HCT116 (cell line): Measurements from ENCODE around the gene SZT2. TPM values are rescaled to one million over a fixed set of nuclear protein-coding genes. Genes with fewer than 3 reads are reported as not detected.

Source experiments
- ATAC-seq: fragments of 200-7000 bp; cut with Tn5 transposase; 2 replicates; pipeline ENCODE4 v1.9.1; 2020; ENCODE audit warnings: mild to moderate bottlenecking, moderate library complexity
- BruUV-seq: library from RNA; stranded (reverse); fragments of 400-500 nt; replicated peaks from 2 replicates; lab custom pipeline; 2021; lab: Mats Ljungman, UMichigan
- CTCF ChIA-PET: fragments of 300-600 bp; sonication (Branson Sonifier 250); formaldehyde crosslinking; loops from one replicate; lab custom pipeline; 2021; ENCODE audit warnings: antibody characterized with exemption; lab: Charles Lee
- POLR2A ChIA-PET: fragments of 300-600, 350-600 bp; sonication (Branson Sonifier 250); formaldehyde crosslinking; loops from one replicate; lab custom pipeline; 2021; ENCODE audit warnings: antibody characterized with exemption; lab: Charles Lee
- RAD21 ChIA-PET, 2 experiments: fragments of 300-600 bp; sonication (Branson Sonifier 250); formaldehyde crosslinking; loops; one replicate each; lab custom pipeline; 2023; ENCODE audit warnings: low total read pairs in 2 of 2; ENCODE audit not compliant: uncharacterized antibody in 2 of 2, unreplicated experiment in 2 of 2, low non-redundant PET in 1 of 2; lab: Charles Lee
- DNase-seq: peaks from one replicate; pipeline ENCODE4 v3.0.0-alpha.2; 2010; ENCODE audit warnings: low read depth, low spot score
- H2AFZ ChIP-seq: fragments of 200-600 bp; shearing (Covaris generic), sonication (generic); 2 replicates; pipeline ENCODE4 v1.6.1; 2017; ENCODE audit warnings: low read depth, mixed run types, mixed read lengths, antibody characterized with exemption, low read length; ENCODE audit not compliant: poor library complexity, severe bottlenecking
- H3K27ac ChIP-seq: 2 replicates; pipeline ENCODE4 v1.5.1; 2012; ENCODE audit warnings: low read depth, low read length
- H3K27me3 ChIP-seq: fragments of 200-600 bp; sonication (generic); 2 replicates; pipeline ENCODE4 v1.6.1; 2016; ENCODE audit warnings: mixed run types, low read length, mixed read lengths; ENCODE audit not compliant: insufficient read depth
- H3K36me3 ChIP-seq, 2 experiments: fragments of 200-500 bp in 1 of 2; fragments of 200-600 bp in 1 of 2; sonication (Bioruptor generic) in 1 of 2; sonication (generic) in 1 of 2; 2 replicates each; pipeline versions ENCODE4 v1.5.1 to v1.6.1; 2014 to 2016; ENCODE audit warnings: low read length in 2 of 2, inconsistent platforms in 1 of 2, mixed read lengths in 1 of 2, mixed run types in 1 of 2; ENCODE audit not compliant: insufficient read depth in 2 of 2, control insufficient read depth in 1 of 2
- H3K4me1 ChIP-seq, 2 experiments: fragments of 200-600 bp in 1 of 2; sonication (generic) in 1 of 2; 2 replicates each; pipeline versions ENCODE4 v1.5.1 to v1.6.1; 2012 to 2017; ENCODE audit warnings: low read length in 2 of 2, inconsistent platforms in 1 of 2, mild to moderate bottlenecking in 1 of 2, mixed read lengths in 1 of 2, mixed run types in 1 of 2, moderate library complexity in 1 of 2; ENCODE audit not compliant: insufficient read depth in 2 of 2, control insufficient read depth in 1 of 2
- H3K4me2 ChIP-seq: fragments of 200-600 bp; sonication (generic); 2 replicates; pipeline ENCODE4 v1.6.1; 2017; ENCODE audit warnings: mixed run types, low read length, mixed read lengths
- H3K4me3 ChIP-seq, 2 experiments: fragments of 200-600 bp in 1 of 2; sonication (generic) in 1 of 2; replicated peaks in 1 of 2; 2 replicates each; pipeline ENCODE4 v1.5.1; 2011 to 2016; ENCODE audit warnings: low read length in 2 of 2, control low read depth in 1 of 2, low read depth in 1 of 2, mild to moderate bottlenecking in 1 of 2, mixed read lengths in 1 of 2, mixed run types in 1 of 2
- H3K79me2 ChIP-seq: fragments of 200-600 bp; sonication (generic); 2 replicates; pipeline ENCODE4 v1.6.1; 2017; ENCODE audit warnings: mild to moderate bottlenecking, mixed run types, low read length, moderate library complexity, mixed read lengths; ENCODE audit not compliant: insufficient read depth
- H3K9ac ChIP-seq: fragments of 200-600 bp; sonication (generic); 2 replicates; pipeline ENCODE4 v1.6.1; 2016; ENCODE audit warnings: low read length, mixed read lengths
- H3K9me2 ChIP-seq: fragments of 200-600 bp; sonication (generic), shearing (Covaris generic); 2 replicates; pipeline ENCODE4 v1.6.1; 2017; ENCODE audit warnings: mixed run types, mild to moderate bottlenecking, moderate library complexity; ENCODE audit not compliant: insufficient read depth
- H3K9me3 ChIP-seq, 2 experiments: fragments of 200-500 bp in 1 of 2; fragments of 200-600 bp in 1 of 2; sonication (Bioruptor generic) in 1 of 2; sonication (generic) in 1 of 2; 2 replicates each; pipeline ENCODE4 v1.6.1; 2014 to 2017; ENCODE audit warnings: low read length in 2 of 2, mixed read lengths in 2 of 2, inconsistent platforms in 1 of 2, low read depth in 1 of 2, mild to moderate bottlenecking in 1 of 2, mixed run types in 1 of 2, moderate library complexity in 1 of 2; ENCODE audit not compliant: control insufficient read depth in 1 of 2, insufficient read depth in 1 of 2
- H4K20me1 ChIP-seq: fragments of 200-600 bp; sonication (generic), shearing (Covaris generic); 2 replicates; pipeline ENCODE4 v1.6.1; 2017; ENCODE audit warnings: mixed run types, mild to moderate bottlenecking, moderate library complexity; ENCODE audit not compliant: insufficient read depth
- ATF3 ChIP-seq: IDR thresholded peaks from 2 replicates; pipeline ENCODE4 v1.6.1; 2012
- CBX3 ChIP-seq: IDR thresholded peaks from 2 replicates; pipeline ENCODE4 v1.6.1; 2012; ENCODE audit warnings: low read depth
- CEBPB ChIP-seq: IDR thresholded peaks from 2 replicates; pipeline ENCODE4 v1.6.1; 2012; ENCODE audit warnings: low read depth
- CTCF ChIP-seq, 3 experiments: fragments of 200-600 bp in 1 of 3; sonication (generic) in 1 of 3; IDR thresholded peaks in 2 of 3; conservative IDR thresholded peaks in 1 of 3; 2 replicates each; pipeline ENCODE4 v1.5.1; 2012 to 2017; ENCODE audit warnings: low read depth in 2 of 3, low read length in 2 of 3, antibody characterized with exemption in 1 of 3, borderline replicate concordance in 1 of 3, control low read depth in 1 of 3, mild to moderate bottlenecking in 1 of 3, mixed read lengths in 1 of 3, mixed run types in 1 of 3, moderate library complexity in 1 of 3; ENCODE audit not compliant: insufficient read depth in 1 of 3
- EGR1 ChIP-seq: IDR thresholded peaks from 2 replicates; pipeline ENCODE4 v1.6.1; 2012; ENCODE audit warnings: low read depth
- ELF1 ChIP-seq: IDR thresholded peaks from 2 replicates; pipeline ENCODE4 v1.6.1; 2012; ENCODE audit warnings: low read depth, borderline replicate concordance
- EZH2 ChIP-seq: fragments of 200-600 bp; sonication (generic); IDR thresholded peaks from 2 replicates; pipeline ENCODE4 v1.6.1; 2017; ENCODE audit warnings: antibody characterized with exemption, mixed run types
- EZH2phosphoT487 ChIP-seq: fragments of 200-600 bp; IDR thresholded peaks from 2 replicates; pipeline ENCODE4 v1.6.1; 2018; ENCODE audit warnings: antibody characterized with exemption, borderline replicate concordance
- FOSL1 ChIP-seq: IDR thresholded peaks from 2 replicates; pipeline ENCODE4 v1.6.1; 2012; ENCODE audit warnings: low read depth
- JUND ChIP-seq: IDR thresholded peaks from 2 replicates; pipeline ENCODE4 v1.6.1; 2012
- MAX ChIP-seq: IDR thresholded peaks from 2 replicates; pipeline ENCODE4 v1.6.1; 2012
- POLR2AphosphoS5 ChIP-seq: IDR thresholded peaks from 2 replicates; pipeline ENCODE4 v1.6.1; 2011; ENCODE audit warnings: mild to moderate bottlenecking, low read depth, low read length, moderate library complexity
- RAD21 ChIP-seq: IDR thresholded peaks from 2 replicates; pipeline ENCODE4 v1.6.1; 2012; ENCODE audit warnings: low read depth, mild to moderate bottlenecking
- REST ChIP-seq: IDR thresholded peaks from 2 replicates; pipeline ENCODE4 v1.6.1; 2012; ENCODE audit warnings: low read depth
- SIN3A ChIP-seq: IDR thresholded peaks from 2 replicates; pipeline ENCODE4 v1.6.1; 2012; ENCODE audit warnings: low read depth
- SP1 ChIP-seq: IDR thresholded peaks from 2 replicates; pipeline ENCODE4 v1.6.1; 2012; ENCODE audit warnings: low read depth
- SRF ChIP-seq: IDR thresholded peaks from 2 replicates; pipeline ENCODE4 v1.6.1; 2012; ENCODE audit warnings: low read depth
- ZNF274 ChIP-seq: fragments of 200-500 bp; sonication (Bioruptor generic); IDR thresholded peaks from 2 replicates; pipeline ENCODE4 v1.6.1; 2014; ENCODE audit warnings: mild to moderate bottlenecking, low read depth, low read length, inconsistent platforms
- intact Hi-C: fragments of 100-400 bp; cut with micrococcal nuclease; formaldehyde crosslinking; loops from 2 replicates; pipeline ENCODE4 v1.10.0; 2022
- total RNA-seq: library from RNA; stranded (reverse); gene quantifications from one replicate; pipeline ENCODE4 v1.2.1, GENCODE V29; 2021; ENCODE audit not compliant: unreplicated experiment

Gene SZT2
- total RNA-seq, 1 experiment from 2014 or later, result 43.0 TPM

GRCh38 chr1:43352351-43352705, 37.4 kb upstream of the SZT2 start:
- H3K27me3 ChIP-seq, result no peaks in the 10 kb centered on the region
- no peaks in the 10 kb centered on the region for H3K9me3 ChIP-seq
- intact Hi-C loops, result no loop called here
- H3K4me3 ChIP-seq, result no peak overlapping the region
- no peaks in the 10 kb centered on the region for H3K36me3 ChIP-seq
- ChIA-PET CTCF (no interaction called here), POLR2A (interaction anchor here (1.7 kb wide), 1 partner anchor 16 kb away, joined by 5 read pairs; the partner anchor contains the start of gene ELOVL1), RAD21 (no interaction called here)
- H3K4me2 ChIP-seq, result no peak overlapping the region
- DNase-seq (no peak), ATAC-seq (no peak)
- TF ChIP-seq MAX (no peak), ATF3 (no peak), FOSL1 (no peak), POLR2AphosphoS5 (no peak), ELF1 (no peak), CBX3 (no peak), EZH2 (no peak), EGR1 (no peak), SP1 (no peak), RAD21 (no peak), SIN3A (no peak), ZNF274 (no peak), CTCF (IDR thresholded peaks at IDR 0.05 in 2 of 3, conservative IDR thresholded peaks at IDR 0.05 in 1 of 3; ENCODE audit: borderline replicate concordance in 1 of 3, insufficient read depth in 1 of 3, low read depth in 2 of 3, low read length in 2 of 3) (no peak), SRF (no peak), CEBPB (no peak), JUND (no peak), REST (no peak), EZH2phosphoT487 (no peak)
- no peak overlapping the region for H3K27ac ChIP-seq
- no peak overlapping the region for H2AFZ ChIP-seq
- peaks cover 17 to 34% of the 10 kb centered on the region in 2 experiments for H3K4me1 ChIP-seq
- H3K9ac ChIP-seq, result no peak overlapping the region
- BruUV-seq, result no TSS peak
- no peaks in the 10 kb centered on the region for H3K79me2 ChIP-seq
- H4K20me1 ChIP-seq, result no peaks in the 10 kb centered on the region
- no peaks in the 10 kb centered on the region for H3K9me2 ChIP-seq
